GM19397 (cell line): ENCODE data around the gene ADAM12.

Experiments used
- ATAC-seq: cut with Tn5 transposase; IDR thresholded peaks from one replicate; pipeline ENCODE4 v1.9.1; 2021; ENCODE audit warnings: mild to moderate bottlenecking, moderate library complexity; ENCODE audit not compliant: unreplicated experiment

The ADAM12 gene

GRCh38 chr10:126387931-126388911 lies at the start of gene ADAM12:
Gene ADAM12, minus strand, starts transcription at chr10:126388477. Its CDS starts 332 bp downstream, at chr10:126388145.
- ATAC-seq: no peak

- ATAC-seq: no peak
These were observed 49.5 kb upstream of the ADAM12 start for GRCh38 chr10:126437635-126438406.

GRCh38 chr10:126434235-126434634 lies 46.0 kb upstream of the ADAM12 start:
- ATAC-seq: no peak

GRCh38 chr10:126433351-126433750 lies 45.1 kb upstream of the ADAM12 start:
- ATAC-seq: no peak

- ATAC-seq: no peak
These were observed 44.2 kb upstream of the ADAM12 start for GRCh38 chr10:126432507-126432906.

GRCh38 chr10:126431816-126432215 lies 43.5 kb upstream of the ADAM12 start:
- no peak for ATAC-seq

GRCh38 chr10:126430512-126430911 lies 42.2 kb upstream of the ADAM12 start:
- no peak for ATAC-seq

GRCh38 chr10:126429275-126429674 lies 41.0 kb upstream of the ADAM12 start:
- ATAC-seq: no peak

GRCh38 chr10:126425489-126426065 lies 37.3 kb upstream of the ADAM12 start:
- no peak for ATAC-seq

- ATAC-seq: no peak
These were observed 36.8 kb upstream of the ADAM12 start for GRCh38 chr10:126425032-126425431.

GRCh38 chr10:126423732-126424491 lies 35.6 kb upstream of the ADAM12 start:
- ATAC-seq: no peak

GRCh38 chr10:126422567-126422966 lies 34.3 kb upstream of the ADAM12 start:
- ATAC-seq: no peak

GRCh38 chr10:126421756-126422256 lies 33.5 kb upstream of the ADAM12 start:
- ATAC-seq: no peak

- ATAC-seq: no peak
These were observed 32.5 kb upstream of the ADAM12 start for GRCh38 chr10:126420567-126421300.

GRCh38 chr10:126417220-126417825 lies 29.0 kb upstream of the ADAM12 start:
- no peak for ATAC-seq

- no peak for ATAC-seq
These were observed 21.5 kb upstream of the ADAM12 start for GRCh38 chr10:126409821-126410220.

- no peak for ATAC-seq
These were observed 20.8 kb upstream of the ADAM12 start for GRCh38 chr10:126408953-126409641.

GRCh38 chr10:126407831-126408230 lies 19.6 kb upstream of the ADAM12 start:
- no peak for ATAC-seq
